HepG2 (cell line): ENCODE measurements around the gene MFRP. TPM values are rescaled to one million over a fixed set of nuclear protein-coding genes. Genes with fewer than 3 reads are reported as not detected.

Experiments used
- ATAC-seq: fragments of 200-7000 bp; cut with Tn5 transposase; 3 replicates; pipeline ENCODE4 v1.9.1; 2020; ENCODE audit warnings: mild to moderate bottlenecking, moderate library complexity
- BruUV-seq: library from RNA; stranded (reverse); fragments of 400-500 nt; replicated peaks from 2 replicates; lab custom pipeline; 2021; lab: Mats Ljungman, UMichigan
- CTCF ChIA-PET: fragments of 300-600 bp; formaldehyde crosslinking; extraction: SDS; loops from one replicate; lab custom pipeline; 2021; ENCODE audit warnings: low total read pairs, inconsistent platforms, low intra/inter-chr PET ratio; lab: Yijun Ruan, JAX
- POLR2A ChIA-PET: fragments of 350-600 bp; sonication (Branson Sonifier 250); formaldehyde crosslinking; loops from one replicate; lab custom pipeline; 2020; ENCODE audit warnings: antibody characterized with exemption, inconsistent platforms; lab: Yijun Ruan, JAX
- DNase-seq: peaks from one replicate; pipeline ENCODE4 v3.0.0-alpha.2; 2015; ENCODE audit warnings: low spot score
- FAIRE-seq: peaks from 3 replicates; lab custom pipeline; 2011; peaks lifted over from hg19 to GRCh38; lab: Jason Lieb, UNC
- H2AFZ ChIP-seq: one replicate; pipeline ENCODE4 v1.6.1; 2011; ENCODE audit warnings: low read length, inconsistent platforms
- H3K27ac ChIP-seq: fragments of 300-600 bp; 3 replicates; pipeline ENCODE4 v1.8.0; 2011; ENCODE audit warnings: mixed run types, mild to moderate bottlenecking, mixed read lengths, low read length, inconsistent platforms; ENCODE audit not compliant: insufficient read depth; ENCODE audit errors: extremely low read length
- H3K27me3 ChIP-seq, 2 experiments: fragments of 200-600 bp in 1 of 2; 2 replicates in 1 of 2; 3 replicates in 1 of 2; pipeline versions ENCODE4 v1.6.0 to v1.8.0; 2011; ENCODE audit warnings: low read length in 2 of 2, mild to moderate bottlenecking in 2 of 2, moderate library complexity in 2 of 2, inconsistent platforms in 1 of 2; ENCODE audit not compliant: insufficient read depth in 2 of 2, control insufficient read depth in 1 of 2
- H3K36me3 ChIP-seq, 2 experiments: fragments of 200-600 bp in 1 of 2; replicated peaks in 1 of 2; 2 replicates in 1 of 2; 3 replicates in 1 of 2; pipeline versions ENCODE4 v1.5.1 to v1.8.0; 2011; ENCODE audit warnings: low read length in 2 of 2, inconsistent platforms in 1 of 2; ENCODE audit not compliant: insufficient read depth in 2 of 2, control insufficient read depth in 1 of 2
- H3K4me1 ChIP-seq: 2 replicates; pipeline ENCODE4 v1.5.1; 2012; ENCODE audit warnings: low read length, inconsistent platforms; ENCODE audit not compliant: insufficient read depth
- H3K4me2 ChIP-seq: 2 replicates; pipeline ENCODE4 v1.6.0; 2011; ENCODE audit warnings: low read depth, low read length, inconsistent platforms
- H3K4me3 ChIP-seq, 3 experiments: fragments of 200-600 bp in 1 of 3; sonication (generic), shearing (Covaris generic) in 1 of 3; replicated peaks in 1 of 3; 2 replicates each; pipeline ENCODE4 v1.5.1; 2011 to 2016; ENCODE audit warnings: low read length in 3 of 3, inconsistent platforms in 2 of 3, low read depth in 2 of 3, mild to moderate bottlenecking in 2 of 3, control low read depth in 1 of 3, mixed read lengths in 1 of 3; ENCODE audit not compliant: insufficient read depth in 1 of 3
- H3K79me2 ChIP-seq: one replicate; pipeline ENCODE4 v1.6.1; 2011; ENCODE audit warnings: low read length, inconsistent platforms; ENCODE audit not compliant: insufficient read depth
- H3K9ac ChIP-seq: 2 replicates; pipeline ENCODE4 v1.6.0; 2011; ENCODE audit warnings: mild to moderate bottlenecking, low read depth, low read length, inconsistent platforms; ENCODE audit not compliant: insufficient read depth
- H3K9me3 ChIP-seq: 2 replicates; pipeline ENCODE4 v1.5.1; 2012; ENCODE audit warnings: mild to moderate bottlenecking, low read length
- H4K20me1 ChIP-seq: 2 replicates; pipeline ENCODE4 v1.6.0; 2011; ENCODE audit warnings: inconsistent platforms, mild to moderate bottlenecking, low read length, moderate library complexity; ENCODE audit not compliant: insufficient read depth
- FOXK1 ChIP-seq: sonication (generic); formaldehyde crosslinking; IDR thresholded peaks from 2 replicates; pipeline ENCODE4 v1.4.0; 2020; ENCODE audit warnings: low read depth, missing genetic modification reagents, borderline replicate concordance
- KMT2A ChIP-seq: sonication (generic); formaldehyde crosslinking; IDR thresholded peaks from 2 replicates; pipeline ENCODE4 v1.4.0; 2020; ENCODE audit warnings: missing genetic modification reagents
- POLR2AphosphoS5 ChIP-seq: IDR thresholded peaks from 2 replicates; pipeline ENCODE4 v1.6.1; 2012; ENCODE audit warnings: low read depth, low read length
- RELA ChIP-seq: sonication (generic); formaldehyde crosslinking; IDR thresholded peaks from 2 replicates; pipeline ENCODE4 v1.4.0; 2020; ENCODE audit warnings: missing genetic modification reagents
- ZEB1 ChIP-seq: IDR thresholded peaks from 2 replicates; pipeline ENCODE4 v1.6.1; 2012; ENCODE audit warnings: mild to moderate bottlenecking, low read depth, inconsistent platforms; ENCODE audit not compliant: insufficient replicate concordance
- ZNF431 ChIP-seq: sonication (generic); formaldehyde crosslinking; IDR thresholded peaks from 2 replicates; pipeline ENCODE4 v1.9.0; 2022; ENCODE audit warnings: missing genetic modification reagents, low read depth, mild to moderate bottlenecking, borderline replicate concordance
- ZNF780A ChIP-seq: sonication (generic); formaldehyde crosslinking; IDR thresholded peaks from 2 replicates; pipeline ENCODE4 v1.8.0; 2022; ENCODE audit warnings: mild to moderate bottlenecking, missing genetic modification reagents, moderate library complexity
- ZSCAN9 ChIP-seq: IDR thresholded peaks from 2 replicates; pipeline ENCODE4 v1.6.1; 2016; ENCODE audit warnings: borderline replicate concordance
- WGBS: methylation state at CpG from one replicate; pipeline ENCODE4 v1.1.6; 2017; ENCODE audit warnings: low lambda C conversion rate; 5-methylcytosine and 5-hydroxymethylcytosine counted together
- in situ Hi-C: cut with HindIII; loops from 2 replicates; pipeline ENCODE4 v1.10.0; 2017; ENCODE audit warnings: low pct_unique_long_range_greater_than_20kb; ENCODE audit not compliant: extremely low pct_ligation_motif_present
- intact Hi-C: fragments of 100-400 bp; cut with micrococcal nuclease; formaldehyde crosslinking; loops from one replicate; pipeline ENCODE4 v1.10.0; 2022; ENCODE audit not compliant: unreplicated experiment
- polyA plus RNA-seq, 8 experiments: library from polyadenylated mRNA; depleted of rRNA in 3 of 8; stranded (reverse) in 7 of 8; unstranded in 1 of 8; fragments of >200 nt; fragmentation: Illumina TruSeq in 4 of 8; extraction: Trizol in 4 of 8; gene quantifications; 2 replicates each; pipeline versions ENCODE4 v1.2.1 to v1.2.3, GENCODE V29; 2011 to 2016; ENCODE audit warnings: low read depth in 4 of 8, missing spikeins in 1 of 8, mixed read lengths in 1 of 8; ENCODE audit not compliant: insufficient read depth in 1 of 8
- total RNA-seq, 5 experiments: library from RNA; depleted of rRNA; stranded (reverse); fragments of >200 nt; fragmentation: Illumina TruSeq; extraction: Trizol; gene quantifications; 2 replicates each; pipeline ENCODE4 v1.2.3, GENCODE V29; 2016; ENCODE audit warnings: low read depth in 1 of 5
- TF ChIP-seq, protein P1 (sequence below): sonication (generic); formaldehyde crosslinking; IDR thresholded peaks from 2 replicates; pipeline ENCODE4 v1.5.0; 2020; ENCODE audit warnings: mild to moderate bottlenecking, low read depth, missing genetic modification reagents, borderline replicate concordance
- TF ChIP-seq, protein P2 (sequence below): sonication (generic); formaldehyde crosslinking; IDR thresholded peaks from 2 replicates; pipeline ENCODE4 v1.4.0; 2020; ENCODE audit warnings: missing genetic modification reagents
- TF ChIP-seq, protein P3 (sequence below): sonication (generic); formaldehyde crosslinking; IDR thresholded peaks from 2 replicates; pipeline ENCODE4 v1.4.0; 2020; ENCODE audit warnings: missing genetic modification reagents, low read depth, mild to moderate bottlenecking, borderline replicate concordance
- TF ChIP-seq, protein P4 (sequence below): sonication (generic); formaldehyde crosslinking; IDR thresholded peaks from 2 replicates; pipeline ENCODE4 v1.5.0; 2020; ENCODE audit warnings: mild to moderate bottlenecking, missing genetic modification reagents, borderline replicate concordance
- TF ChIP-seq, protein P5 (sequence below): IDR thresholded peaks from 2 replicates; pipeline ENCODE4 v1.4.0; 2020; ENCODE audit warnings: mild to moderate bottlenecking, missing genetic modification reagents

MFRP gene
- total and polyA plus RNA-seq, 2 of the 13 experiments (the other 11 are each of a cell fraction or from before 2014, with no cell fraction given): not detected

DNA sequence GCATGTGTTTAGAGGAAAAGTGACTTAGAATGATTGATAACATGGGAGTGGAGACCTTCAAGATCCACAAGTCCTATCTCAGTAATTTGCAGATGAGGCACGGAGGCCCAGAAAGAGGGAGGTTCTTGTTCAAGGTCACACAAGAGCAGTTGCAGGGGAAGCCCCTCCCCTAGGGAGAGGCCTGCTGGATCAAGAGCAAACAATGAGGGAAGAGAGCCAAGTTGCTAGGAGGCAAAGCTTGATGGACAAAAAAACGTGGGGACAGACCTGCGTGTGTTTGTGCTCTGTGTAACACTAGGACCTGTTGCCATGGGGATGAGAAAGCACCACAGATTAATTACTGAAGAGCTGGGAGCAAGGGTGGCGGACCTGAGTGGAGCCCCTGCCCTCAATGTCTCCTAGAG lies 6.4 kb upstream of the MFRP start:
- in situ Hi-C loops (no loop called here), intact Hi-C loops (loop anchor here (2.0 kb wide), 1 partner anchor 16 kb away; no protein-coding TSS in a partner anchor)
- Histone ChIP-seq H3K79me2 (no peaks in the 10 kb centered on the region), H3K36me3 (peaks cover 2 to 12% of the 10 kb centered on the region in 2 experiments; a peak in 3 of 5 replicates), H3K27me3 (0 out of 5 replicates have a peak, but pooled peaks cover 0 to 3% of the 10 kb centered on the region in 2 experiments), H3K9me3 (no peaks in the 10 kb centered on the region), H2AFZ (no peak overlapping the region), H3K4me3 (no peak overlapping the region), H3K4me2 (peak overlapping the region; percentile 59), H3K4me1 (peaks cover 61% of the 10 kb centered on the region), H3K27ac (peak overlapping the region; percentile 48), H4K20me1 (no peaks in the 10 kb centered on the region), H3K9ac (peak overlapping the region; percentile 45; the same call in 1 of the 2 replicates)
- peak; percentile 92 for DNase-seq
- peak; percentile 92 for FAIRE-seq
- BruUV-seq: no TSS peak
- POLR2A ChIA-PET: interaction anchor here (0.6 to 1.9 kb wide), 9 partner anchors 8 to 746 kb away, joined by 3 to 21 read pairs (median 3); partner anchors contain the start of genes PHLDB1 and USP2
- peak; percentile 82 for ATAC-seq
- CTCF ChIA-PET: interaction anchor here (1.5 kb wide), 1 partner anchor 14 kb away, joined by 4 read pairs; no protein-coding TSS in a partner anchor
- WGBS: 0% methylated on average over 4 of the region's 4 CpGs
- no peak for TF ChIP-seq ZEB1
- TF ChIP-seq FOXK1 (CRISPR knock-in tag): 0 out of 2 replicates have a peak, but pooled peaks have one; percentile 41
- TF ChIP-seq ZNF431: no peak
- TF ChIP-seq, protein P1, sequence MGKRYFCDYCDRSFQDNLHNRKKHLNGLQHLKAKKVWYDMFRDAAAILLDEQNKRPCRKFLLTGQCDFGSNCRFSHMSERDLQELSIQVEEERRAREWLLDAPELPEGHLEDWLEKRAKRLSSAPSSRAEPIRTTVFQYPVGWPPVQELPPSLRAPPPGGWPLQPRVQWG (CRISPR knock-in tag): no peak
- TF ChIP-seq KMT2A: no peak
- no peak for TF ChIP-seq ZNF780A (CRISPR knock-in tag)
- TF ChIP-seq, protein P2, sequence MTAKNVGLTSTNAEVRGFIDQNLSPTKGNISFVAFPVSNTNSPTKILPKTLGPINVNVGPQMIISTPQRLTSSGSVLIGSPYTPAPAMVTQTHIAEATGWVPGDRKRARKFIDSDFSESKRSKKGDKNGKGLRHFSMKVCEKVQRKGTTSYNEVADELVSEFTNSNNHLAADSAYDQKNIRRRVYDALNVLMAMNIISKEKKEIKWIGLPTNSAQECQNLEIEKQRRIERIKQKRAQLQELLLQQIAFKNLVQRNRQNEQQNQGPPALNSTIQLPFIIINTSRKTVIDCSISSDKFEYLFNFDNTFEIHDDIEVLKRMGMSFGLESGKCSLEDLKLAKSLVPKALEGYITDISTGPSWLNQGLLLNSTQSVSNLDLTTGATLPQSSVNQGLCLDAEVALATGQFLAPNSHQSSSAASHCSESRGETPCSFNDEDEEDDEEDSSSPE (CRISPR knock-in tag): no peak
- no peak for TF ChIP-seq ZSCAN9 (CRISPR knock-in tag)
- TF ChIP-seq, protein P3, sequence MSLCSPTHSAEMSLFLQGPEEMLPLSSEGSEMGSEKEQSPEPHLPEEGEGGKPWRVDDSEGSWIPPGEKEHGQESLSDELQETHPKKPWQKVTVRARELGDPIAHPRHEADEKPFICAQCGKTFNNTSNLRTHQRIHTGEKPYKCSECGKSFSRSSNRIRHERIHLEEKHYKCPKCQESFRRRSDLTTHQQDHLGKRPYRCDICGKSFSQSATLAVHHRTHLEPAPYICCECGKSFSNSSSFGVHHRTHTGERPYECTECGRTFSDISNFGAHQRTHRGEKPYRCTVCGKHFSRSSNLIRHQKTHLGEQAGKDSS: no peak
- no peak for TF ChIP-seq RELA
- TF ChIP-seq, protein P4, sequence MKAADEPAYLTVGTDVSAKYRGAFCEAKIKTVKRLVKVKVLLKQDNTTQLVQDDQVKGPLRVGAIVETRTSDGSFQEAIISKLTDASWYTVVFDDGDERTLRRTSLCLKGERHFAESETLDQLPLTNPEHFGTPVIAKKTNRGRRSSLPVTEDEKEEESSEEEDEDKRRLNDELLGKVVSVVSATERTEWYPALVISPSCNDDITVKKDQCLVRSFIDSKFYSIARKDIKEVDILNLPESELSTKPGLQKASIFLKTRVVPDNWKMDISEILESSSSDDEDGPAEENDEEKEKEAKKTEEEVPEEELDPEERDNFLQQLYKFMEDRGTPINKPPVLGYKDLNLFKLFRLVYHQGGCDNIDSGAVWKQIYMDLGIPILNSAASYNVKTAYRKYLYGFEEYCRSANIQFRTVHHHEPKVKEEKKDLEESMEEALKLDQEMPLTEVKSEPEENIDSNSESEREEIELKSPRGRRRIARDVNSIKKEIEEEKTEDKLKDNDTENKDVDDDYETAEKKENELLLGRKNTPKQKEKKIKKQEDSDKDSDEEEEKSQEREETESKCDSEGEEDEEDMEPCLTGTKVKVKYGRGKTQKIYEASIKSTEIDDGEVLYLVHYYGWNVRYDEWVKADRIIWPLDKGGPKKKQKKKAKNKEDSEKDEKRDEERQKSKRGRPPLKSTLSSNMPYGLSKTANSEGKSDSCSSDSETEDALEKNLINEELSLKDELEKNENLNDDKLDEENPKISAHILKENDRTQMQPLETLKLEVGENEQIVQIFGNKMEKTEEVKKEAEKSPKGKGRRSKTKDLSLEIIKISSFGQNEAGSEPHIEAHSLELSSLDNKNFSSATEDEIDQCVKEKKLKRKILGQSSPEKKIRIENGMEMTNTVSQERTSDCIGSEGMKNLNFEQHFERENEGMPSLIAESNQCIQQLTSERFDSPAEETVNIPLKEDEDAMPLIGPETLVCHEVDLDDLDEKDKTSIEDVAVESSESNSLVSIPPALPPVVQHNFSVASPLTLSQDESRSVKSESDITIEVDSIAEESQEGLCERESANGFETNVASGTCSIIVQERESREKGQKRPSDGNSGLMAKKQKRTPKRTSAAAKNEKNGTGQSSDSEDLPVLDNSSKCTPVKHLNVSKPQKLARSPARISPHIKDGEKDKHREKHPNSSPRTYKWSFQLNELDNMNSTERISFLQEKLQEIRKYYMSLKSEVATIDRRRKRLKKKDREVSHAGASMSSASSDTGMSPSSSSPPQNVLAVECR (CRISPR knock-in tag): peak; percentile 44; the same call in 1 of the 2 replicates
- TF ChIP-seq POLR2AphosphoS5: no peak
- TF ChIP-seq, protein P5, sequence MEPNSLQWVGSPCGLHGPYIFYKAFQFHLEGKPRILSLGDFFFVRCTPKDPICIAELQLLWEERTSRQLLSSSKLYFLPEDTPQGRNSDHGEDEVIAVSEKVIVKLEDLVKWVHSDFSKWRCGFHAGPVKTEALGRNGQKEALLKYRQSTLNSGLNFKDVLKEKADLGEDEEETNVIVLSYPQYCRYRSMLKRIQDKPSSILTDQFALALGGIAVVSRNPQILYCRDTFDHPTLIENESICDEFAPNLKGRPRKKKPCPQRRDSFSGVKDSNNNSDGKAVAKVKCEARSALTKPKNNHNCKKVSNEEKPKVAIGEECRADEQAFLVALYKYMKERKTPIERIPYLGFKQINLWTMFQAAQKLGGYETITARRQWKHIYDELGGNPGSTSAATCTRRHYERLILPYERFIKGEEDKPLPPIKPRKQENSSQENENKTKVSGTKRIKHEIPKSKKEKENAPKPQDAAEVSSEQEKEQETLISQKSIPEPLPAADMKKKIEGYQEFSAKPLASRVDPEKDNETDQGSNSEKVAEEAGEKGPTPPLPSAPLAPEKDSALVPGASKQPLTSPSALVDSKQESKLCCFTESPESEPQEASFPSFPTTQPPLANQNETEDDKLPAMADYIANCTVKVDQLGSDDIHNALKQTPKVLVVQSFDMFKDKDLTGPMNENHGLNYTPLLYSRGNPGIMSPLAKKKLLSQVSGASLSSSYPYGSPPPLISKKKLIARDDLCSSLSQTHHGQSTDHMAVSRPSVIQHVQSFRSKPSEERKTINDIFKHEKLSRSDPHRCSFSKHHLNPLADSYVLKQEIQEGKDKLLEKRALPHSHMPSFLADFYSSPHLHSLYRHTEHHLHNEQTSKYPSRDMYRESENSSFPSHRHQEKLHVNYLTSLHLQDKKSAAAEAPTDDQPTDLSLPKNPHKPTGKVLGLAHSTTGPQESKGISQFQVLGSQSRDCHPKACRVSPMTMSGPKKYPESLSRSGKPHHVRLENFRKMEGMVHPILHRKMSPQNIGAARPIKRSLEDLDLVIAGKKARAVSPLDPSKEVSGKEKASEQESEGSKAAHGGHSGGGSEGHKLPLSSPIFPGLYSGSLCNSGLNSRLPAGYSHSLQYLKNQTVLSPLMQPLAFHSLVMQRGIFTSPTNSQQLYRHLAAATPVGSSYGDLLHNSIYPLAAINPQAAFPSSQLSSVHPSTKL (CRISPR knock-in tag): peak; percentile 74
